ENCODE measurements around the gene RNF207.

RNF207 gene

GRCh38 chr1:6244401-6245049 lies 38.6 kb downstream of the RNF207 start:
- H3K4me1 ChIP-seq (ENCODE audit: low read length): peaks cover 4% of the 10 kb centered on the region; the same call in 1 of the 2 replicates
- no peak overlapping the region for H3K9ac ChIP-seq (ENCODE audit: low read length)
- H3K9me3 ChIP-seq (ENCODE audit: insufficient read depth, low read length): no peaks in the 10 kb centered on the region
- no peaks in the 10 kb centered on the region for H3K36me3 ChIP-seq (replicated peaks; ENCODE audit: low read depth, low read length)
- H3K4me3 ChIP-seq (ENCODE audit: low read length): no peak overlapping the region
- TF ChIP-seq CTCF (IDR thresholded peaks at IDR 0.05; ENCODE audit: low read depth, low read length) (no peak), EZH2phosphoT487 (IDR thresholded peaks at IDR 0.05; ENCODE audit: low read depth) (no peak)
- H3K4me2 ChIP-seq (ENCODE audit: low read length): no peak overlapping the region
- no peaks in the 10 kb centered on the region for H3K79me2 ChIP-seq (ENCODE audit: low read length)
- no peaks in the 10 kb centered on the region for H3K27me3 ChIP-seq (ENCODE audit: low read depth, low read length)
- no peaks in the 10 kb centered on the region for H4K20me1 ChIP-seq (ENCODE audit: insufficient read depth, low read length)
- no peak overlapping the region for H3K27ac ChIP-seq (ENCODE audit: low read length)
- no peak overlapping the region for H2AFZ ChIP-seq (ENCODE audit: low read depth, low read length)

GRCh38 chr1:6245086-6245868 lies 39.4 kb downstream of the RNF207 start:
- no peaks in the 10 kb centered on the region for H3K36me3 ChIP-seq (replicated peaks; ENCODE audit: low read depth, low read length)
- H2AFZ ChIP-seq (ENCODE audit: low read depth, low read length): no peak overlapping the region
- H4K20me1 ChIP-seq (ENCODE audit: insufficient read depth, low read length): no peaks in the 10 kb centered on the region
- peak overlapping the region; percentile 73 for H3K4me2 ChIP-seq (ENCODE audit: low read length)
- H3K79me2 ChIP-seq (ENCODE audit: low read length): no peaks in the 10 kb centered on the region
- no peaks in the 10 kb centered on the region for H3K9me3 ChIP-seq (ENCODE audit: insufficient read depth, low read length)
- H3K27me3 ChIP-seq (ENCODE audit: low read depth, low read length): no peaks in the 10 kb centered on the region
- H3K9ac ChIP-seq (ENCODE audit: low read length): no peak overlapping the region
- H3K4me3 ChIP-seq (ENCODE audit: low read length): peak overlapping the region; percentile 77
- TF ChIP-seq EZH2phosphoT487 (IDR thresholded peaks at IDR 0.05; ENCODE audit: low read depth) (no peak), CTCF (IDR thresholded peaks at IDR 0.05; ENCODE audit: low read depth, low read length) (peak; percentile 52)
- peaks cover 4% of the 10 kb centered on the region; the same call in 1 of the 2 replicates for H3K4me1 ChIP-seq (ENCODE audit: low read length)
- no peak overlapping the region for H3K27ac ChIP-seq (ENCODE audit: low read length)

GRCh38 chr1:6245869-6246496 lies 40.1 kb downstream of the RNF207 start:
- H3K27ac ChIP-seq (ENCODE audit: low read length): no peak overlapping the region
- H3K27me3 ChIP-seq (ENCODE audit: low read depth, low read length): no peaks in the 10 kb centered on the region
- peaks cover 4% of the 10 kb centered on the region; the same call in 1 of the 2 replicates for H3K4me1 ChIP-seq (ENCODE audit: low read length)
- H3K9me3 ChIP-seq (ENCODE audit: insufficient read depth, low read length): no peaks in the 10 kb centered on the region
- TF ChIP-seq CTCF (IDR thresholded peaks at IDR 0.05; ENCODE audit: low read depth, low read length) (no peak), EZH2phosphoT487 (IDR thresholded peaks at IDR 0.05; ENCODE audit: low read depth) (no peak)
- no peak overlapping the region for H3K9ac ChIP-seq (ENCODE audit: low read length)
- H3K36me3 ChIP-seq (replicated peaks; ENCODE audit: low read depth, low read length): no peaks in the 10 kb centered on the region
- H3K4me3 ChIP-seq (ENCODE audit: low read length): peak overlapping the region; percentile 77
- peak overlapping the region; percentile 73 for H3K4me2 ChIP-seq (ENCODE audit: low read length)
- no peaks in the 10 kb centered on the region for H3K79me2 ChIP-seq (ENCODE audit: low read length)
- H2AFZ ChIP-seq (ENCODE audit: low read depth, low read length): no peak overlapping the region
- no peaks in the 10 kb centered on the region for H4K20me1 ChIP-seq (ENCODE audit: insufficient read depth, low read length)

All from OCI-LY3 (cell line).